ENCODE measurements around the gene QRICH1.

DNA sequence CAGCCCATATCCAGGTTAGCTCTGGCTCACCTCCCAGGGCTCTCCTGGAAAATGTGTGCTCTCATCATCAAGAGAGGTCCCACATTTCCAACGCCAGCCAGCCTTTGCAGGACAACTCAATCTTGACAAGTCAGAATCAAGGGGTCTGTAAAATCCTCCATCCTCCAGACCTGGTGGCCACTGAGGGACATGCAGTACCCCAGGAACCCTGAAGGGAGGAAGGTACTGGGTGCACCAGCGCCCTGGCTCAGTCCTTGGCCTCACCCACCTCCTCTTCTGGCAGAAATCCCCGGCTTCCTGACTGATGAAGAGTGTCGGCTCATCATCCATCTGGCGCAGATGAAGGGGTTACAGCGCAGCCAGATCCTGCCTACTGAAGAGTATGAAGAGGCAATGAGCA lies 92.7 kb downstream of the QRICH1 start:
- TF ChIP-seq POLR2A (IDR thresholded peaks at IDR 0.05) = no peak
- TF ChIP-seq, protein P1, sequence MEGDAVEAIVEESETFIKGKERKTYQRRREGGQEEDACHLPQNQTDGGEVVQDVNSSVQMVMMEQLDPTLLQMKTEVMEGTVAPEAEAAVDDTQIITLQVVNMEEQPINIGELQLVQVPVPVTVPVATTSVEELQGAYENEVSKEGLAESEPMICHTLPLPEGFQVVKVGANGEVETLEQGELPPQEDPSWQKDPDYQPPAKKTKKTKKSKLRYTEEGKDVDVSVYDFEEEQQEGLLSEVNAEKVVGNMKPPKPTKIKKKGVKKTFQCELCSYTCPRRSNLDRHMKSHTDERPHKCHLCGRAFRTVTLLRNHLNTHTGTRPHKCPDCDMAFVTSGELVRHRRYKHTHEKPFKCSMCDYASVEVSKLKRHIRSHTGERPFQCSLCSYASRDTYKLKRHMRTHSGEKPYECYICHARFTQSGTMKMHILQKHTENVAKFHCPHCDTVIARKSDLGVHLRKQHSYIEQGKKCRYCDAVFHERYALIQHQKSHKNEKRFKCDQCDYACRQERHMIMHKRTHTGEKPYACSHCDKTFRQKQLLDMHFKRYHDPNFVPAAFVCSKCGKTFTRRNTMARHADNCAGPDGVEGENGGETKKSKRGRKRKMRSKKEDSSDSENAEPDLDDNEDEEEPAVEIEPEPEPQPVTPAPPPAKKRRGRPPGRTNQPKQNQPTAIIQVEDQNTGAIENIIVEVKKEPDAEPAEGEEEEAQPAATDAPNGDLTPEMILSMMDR (IDR thresholded peaks at IDR 0.05) = no peak
